Neural cell (in vitro differentiated cells): ENCODE measurements around the gene MSH4. TPM values are rescaled to one million over a fixed set of nuclear protein-coding genes. Genes with fewer than 3 reads are reported as not detected.

ENCODE experiments used
- H2AFZ ChIP-seq: fragments of 200-600, 300-800 bp; sonication (generic), shearing (Covaris generic); 2 replicates; pipeline ENCODE4 v1.6.0; 2014; ENCODE audit warnings: low read depth, mild to moderate bottlenecking, antibody characterized with exemption, low read length, moderate library complexity
- H3F3A ChIP-seq: fragments of 200-600 bp; shearing (Covaris generic); 2 replicates; pipeline ENCODE4 v1.6.1; 2016; ENCODE audit warnings: mild to moderate bottlenecking, moderate library complexity, mixed read lengths, antibody characterized with exemption, low read length; ENCODE audit not compliant: insufficient read depth, poor library complexity, severe bottlenecking
- H3K27ac ChIP-seq: fragments of 200-600, 300-800 bp; sonication (generic), shearing (Covaris generic); 2 replicates; pipeline ENCODE4 v1.5.1; 2014; ENCODE audit warnings: mild to moderate bottlenecking, low read length, moderate library complexity
- H3K27me3 ChIP-seq: fragments of 300-800, 200-600 bp; sonication (generic), shearing (Covaris generic); 2 replicates; pipeline ENCODE4 v1.6.0; 2014; ENCODE audit warnings: mild to moderate bottlenecking, low read depth, low read length, moderate library complexity; ENCODE audit not compliant: insufficient read depth
- H3K36me3 ChIP-seq: fragments of 300-800, 200-600 bp; sonication (generic), shearing (Covaris generic); 2 replicates; pipeline ENCODE4 v1.5.1; 2014; ENCODE audit warnings: mild to moderate bottlenecking, antibody characterized with exemption, low read length, moderate library complexity; ENCODE audit not compliant: insufficient read depth
- H3K4me2 ChIP-seq: fragments of 300-800, 200-600 bp; sonication (generic), shearing (Covaris generic); 2 replicates; pipeline ENCODE4 v1.6.0; 2014; ENCODE audit warnings: mild to moderate bottlenecking, low read length
- H3K4me3 ChIP-seq: fragments of 300-800, 200-600 bp; sonication (generic), shearing (Covaris generic); 2 replicates; pipeline ENCODE4 v1.5.1; 2014; ENCODE audit warnings: mild to moderate bottlenecking, low read length, moderate library complexity
- H3K79me2 ChIP-seq: fragments of 200-600 bp; shearing (Covaris generic); replicated peaks from 2 replicates; pipeline ENCODE4 v1.6.0; 2014; ENCODE audit warnings: mild to moderate bottlenecking, low read length, moderate library complexity; ENCODE audit not compliant: insufficient read depth
- H3K9ac ChIP-seq: fragments of 300-800, 200-600 bp; sonication (generic), shearing (Covaris generic); 2 replicates; pipeline ENCODE4 v1.6.1; 2016; ENCODE audit warnings: mild to moderate bottlenecking, low read length, mixed read lengths
- H3K9me2 ChIP-seq: fragments of 200-600 bp; shearing (Covaris generic); 2 replicates; pipeline ENCODE4 v1.6.1; 2016; ENCODE audit warnings: mild to moderate bottlenecking, low read length, mixed read lengths; ENCODE audit not compliant: insufficient read depth
- H3K9me3 ChIP-seq: fragments of 200-600, 300-800 bp; sonication (generic), shearing (Covaris generic); 2 replicates; pipeline ENCODE4 v1.6.1; 2016; ENCODE audit warnings: mild to moderate bottlenecking, mixed run types, low read length, moderate library complexity, mixed read lengths
- H4K20me1 ChIP-seq: fragments of 200-600 bp; shearing (Covaris generic); 2 replicates; pipeline ENCODE4 v1.6.1; 2016; ENCODE audit warnings: mild to moderate bottlenecking, mixed run types; ENCODE audit not compliant: insufficient read depth
- CTCF ChIP-seq: fragments of 450-650 bp; IDR thresholded peaks from 2 replicates; pipeline ENCODE4 v1.5.1; 2014; ENCODE audit warnings: antibody characterized with exemption, mild to moderate bottlenecking, moderate library complexity; ENCODE audit not compliant: poor library complexity, severe bottlenecking
- EP300 ChIP-seq: fragments of 450-650 bp; conservative IDR thresholded peaks from 2 replicates; pipeline ENCODE4 v1.6.1; 2014; ENCODE audit warnings: antibody characterized with exemption, mild to moderate bottlenecking, moderate library complexity; ENCODE audit not compliant: poor library complexity, severe bottlenecking
- EZH2 ChIP-seq: fragments of 200-600, 300-800 bp; shearing (Covaris generic), sonication (generic); IDR thresholded peaks from 2 replicates; pipeline ENCODE4 v1.6.1; 2014; ENCODE audit warnings: antibody characterized with exemption, low read length, borderline replicate concordance, mild to moderate bottlenecking; ENCODE audit not compliant: insufficient read depth, poor library complexity, severe bottlenecking
- MXI1 ChIP-seq: fragments of 450-650 bp; conservative IDR thresholded peaks from 2 replicates; pipeline ENCODE4 v1.6.1; 2014; ENCODE audit warnings: antibody characterized with exemption, mild to moderate bottlenecking; ENCODE audit not compliant: poor library complexity, severe bottlenecking
- POLR2AphosphoS5 ChIP-seq: IDR thresholded peaks from 2 replicates; pipeline ENCODE4 v1.6.1; 2012
- RAD21 ChIP-seq: fragments of 450-650 bp; conservative IDR thresholded peaks from 2 replicates; pipeline ENCODE4 v1.6.1; 2014; ENCODE audit warnings: antibody characterized with exemption, mild to moderate bottlenecking, moderate library complexity
- SMC3 ChIP-seq: fragments of 450-650 bp; conservative IDR thresholded peaks from 2 replicates; pipeline ENCODE4 v1.6.1; 2014; ENCODE audit warnings: antibody characterized with exemption, mild to moderate bottlenecking, moderate library complexity; ENCODE audit not compliant: poor library complexity
- TAF1 ChIP-seq: IDR thresholded peaks from 2 replicates; pipeline ENCODE4 v1.6.1; 2012; ENCODE audit warnings: low read depth
- polyA plus RNA-seq: library from polyadenylated mRNA; depleted of rRNA; stranded (reverse); fragments of >200 nt; gene quantifications from 2 replicates; pipeline ENCODE4 v1.2.3, GENCODE V29; 2014
- TF ChIP-seq, protein P1 (sequence below): IDR thresholded peaks from 2 replicates; pipeline ENCODE4 v1.6.1; 2012; ENCODE audit warnings: borderline replicate concordance

MSH4 gene
- polyA plus RNA-seq, 1 donor from 2014 or later, result 0.43 TPM

DNA sequence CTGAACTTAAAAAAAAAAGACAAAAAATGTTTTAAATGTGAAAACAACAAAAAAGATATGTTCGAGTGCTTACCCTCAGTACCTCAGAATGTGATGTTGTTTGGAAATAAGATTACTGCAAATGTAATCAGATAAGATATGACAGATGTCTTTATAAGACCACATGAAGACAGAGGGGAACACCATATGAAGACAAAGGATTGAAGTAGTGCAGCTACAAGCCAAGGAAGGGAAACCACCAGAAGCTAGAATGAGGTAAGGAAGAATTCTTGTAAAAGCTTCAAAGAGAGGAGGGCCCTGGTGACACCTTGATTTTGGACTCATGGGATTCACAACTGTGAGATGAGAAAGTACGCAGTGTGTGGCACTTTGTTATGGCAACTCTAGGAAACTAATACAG, 120.2 kb downstream of the MSH4 start:
- H3F3A ChIP-seq, result no peaks in the 10 kb centered on the region
- H3K79me2 ChIP-seq, result no peaks in the 10 kb centered on the region
- no peaks in the 10 kb centered on the region for H4K20me1 ChIP-seq
- no peaks in the 10 kb centered on the region for H3K36me3 ChIP-seq
- no peaks in the 10 kb centered on the region for H3K9me3 ChIP-seq
- H2AFZ ChIP-seq, result no peak overlapping the region
- no peak overlapping the region for H3K4me3 ChIP-seq
- H3K27me3 ChIP-seq, result no peaks in the 10 kb centered on the region
- no peak overlapping the region for H3K9ac ChIP-seq
- no peak overlapping the region for H3K4me2 ChIP-seq
- TF ChIP-seq TAF1, result no peak
- no peak for TF ChIP-seq CTCF
- TF ChIP-seq POLR2AphosphoS5, result no peak
- no peak for TF ChIP-seq EZH2
- TF ChIP-seq, protein P1, sequence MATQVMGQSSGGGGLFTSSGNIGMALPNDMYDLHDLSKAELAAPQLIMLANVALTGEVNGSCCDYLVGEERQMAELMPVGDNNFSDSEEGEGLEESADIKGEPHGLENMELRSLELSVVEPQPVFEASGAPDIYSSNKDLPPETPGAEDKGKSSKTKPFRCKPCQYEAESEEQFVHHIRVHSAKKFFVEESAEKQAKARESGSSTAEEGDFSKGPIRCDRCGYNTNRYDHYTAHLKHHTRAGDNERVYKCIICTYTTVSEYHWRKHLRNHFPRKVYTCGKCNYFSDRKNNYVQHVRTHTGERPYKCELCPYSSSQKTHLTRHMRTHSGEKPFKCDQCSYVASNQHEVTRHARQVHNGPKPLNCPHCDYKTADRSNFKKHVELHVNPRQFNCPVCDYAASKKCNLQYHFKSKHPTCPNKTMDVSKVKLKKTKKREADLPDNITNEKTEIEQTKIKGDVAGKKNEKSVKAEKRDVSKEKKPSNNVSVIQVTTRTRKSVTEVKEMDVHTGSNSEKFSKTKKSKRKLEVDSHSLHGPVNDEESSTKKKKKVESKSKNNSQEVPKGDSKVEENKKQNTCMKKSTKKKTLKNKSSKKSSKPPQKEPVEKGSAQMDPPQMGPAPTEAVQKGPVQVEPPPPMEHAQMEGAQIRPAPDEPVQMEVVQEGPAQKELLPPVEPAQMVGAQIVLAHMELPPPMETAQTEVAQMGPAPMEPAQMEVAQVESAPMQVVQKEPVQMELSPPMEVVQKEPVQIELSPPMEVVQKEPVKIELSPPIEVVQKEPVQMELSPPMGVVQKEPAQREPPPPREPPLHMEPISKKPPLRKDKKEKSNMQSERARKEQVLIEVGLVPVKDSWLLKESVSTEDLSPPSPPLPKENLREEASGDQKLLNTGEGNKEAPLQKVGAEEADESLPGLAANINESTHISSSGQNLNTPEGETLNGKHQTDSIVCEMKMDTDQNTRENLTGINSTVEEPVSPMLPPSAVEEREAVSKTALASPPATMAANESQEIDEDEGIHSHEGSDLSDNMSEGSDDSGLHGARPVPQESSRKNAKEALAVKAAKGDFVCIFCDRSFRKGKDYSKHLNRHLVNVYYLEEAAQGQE, result no peak
- no peak for TF ChIP-seq SMC3
- no peak for TF ChIP-seq RAD21
- TF ChIP-seq EP300, result no peak
- no peak for TF ChIP-seq MXI1
- H3K27ac ChIP-seq, result no peak overlapping the region
- no peaks in the 10 kb centered on the region for H3K9me2 ChIP-seq

GRCh38 chr1:75922698-75923097, 126.0 kb downstream of the MSH4 start:
- no peaks in the 10 kb centered on the region for H3K79me2 ChIP-seq
- H4K20me1 ChIP-seq, result no peaks in the 10 kb centered on the region
- no peaks in the 10 kb centered on the region for H3K36me3 ChIP-seq
- no peak overlapping the region for H3K27ac ChIP-seq
- no peaks in the 10 kb centered on the region for H3K27me3 ChIP-seq
- no peaks in the 10 kb centered on the region for H3K9me3 ChIP-seq
- no peak overlapping the region for H2AFZ ChIP-seq
- H3K4me3 ChIP-seq, result no peak overlapping the region
- TF ChIP-seq SMC3 (no peak), RAD21 (no peak)
- no peaks in the 10 kb centered on the region for H3F3A ChIP-seq
- H3K9me2 ChIP-seq, result no peaks in the 10 kb centered on the region
- no peak overlapping the region for H3K9ac ChIP-seq
- H3K4me2 ChIP-seq, result no peak overlapping the region

DNA sequence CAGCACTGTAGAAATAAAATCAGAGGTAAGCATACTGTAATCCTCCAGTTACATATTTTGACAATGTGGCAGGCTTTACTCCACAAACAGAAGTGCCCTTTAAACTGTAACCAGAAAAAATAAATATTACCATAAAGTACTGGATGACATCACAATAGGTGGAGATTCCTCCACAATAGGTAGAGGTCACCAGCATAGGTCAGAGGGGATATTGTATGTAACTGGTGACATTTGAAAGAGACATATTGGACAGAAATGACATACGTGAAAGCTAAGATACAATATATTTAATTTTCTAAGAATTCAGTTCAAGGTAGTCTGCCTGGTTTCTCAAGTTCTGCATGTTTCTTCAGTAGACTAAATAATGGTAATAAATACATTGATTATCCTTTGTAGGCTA, 135.6 kb downstream of the MSH4 start, which contains the start of gene ASB17:
TSS of gene ASB17 (minus strand) at position 101 of the 400 bp plus-strand sequence. CDS start 113 bp downstream, outside the sequence.
- Histone ChIP-seq H3K9ac (no peak within 1 kb of the TSS), H2AFZ (no peak within 1 kb of the TSS), H3K79me2 (no peaks in the 10 kb centered on the region), H3F3A (no peaks in the 10 kb centered on the region), H3K36me3 (no peaks in the 10 kb centered on the region), H3K4me2 (no peak within 1 kb of the TSS), H3K9me3 (no peaks in the 10 kb centered on the region), H3K4me3 (no peak within 1 kb of the TSS), H3K27me3 (no peaks in the 10 kb centered on the region), H3K9me2 (no peaks in the 10 kb centered on the region), H4K20me1 (no peaks in the 10 kb centered on the region), H3K27ac (no peak within 1 kb of the TSS)
- TF ChIP-seq EP300, result no peak
- no peak for TF ChIP-seq SMC3
- TF ChIP-seq CTCF, result no peak
- no peak for TF ChIP-seq MXI1
- TF ChIP-seq POLR2AphosphoS5, result no peak
- TF ChIP-seq EZH2, result no peak
- TF ChIP-seq TAF1, result no peak
- TF ChIP-seq RAD21, result no peak
- TF ChIP-seq, protein P1, result no peak
